Superior temporal gyrus (tissue), 1 donor: Measurements from ENCODE around the gene ATP8B3.

ENCODE experiments used
- DNase-seq: peaks from one replicate; pipeline ENCODE4 v3.0.0-alpha.2; 2016; ENCODE audit errors: extremely low spot score

ATP8B3 gene

GRCh38 chr19:1833540-1833939, 21.5 kb upstream of the ATP8B3 start:
- no peak for DNase-seq

DNA sequence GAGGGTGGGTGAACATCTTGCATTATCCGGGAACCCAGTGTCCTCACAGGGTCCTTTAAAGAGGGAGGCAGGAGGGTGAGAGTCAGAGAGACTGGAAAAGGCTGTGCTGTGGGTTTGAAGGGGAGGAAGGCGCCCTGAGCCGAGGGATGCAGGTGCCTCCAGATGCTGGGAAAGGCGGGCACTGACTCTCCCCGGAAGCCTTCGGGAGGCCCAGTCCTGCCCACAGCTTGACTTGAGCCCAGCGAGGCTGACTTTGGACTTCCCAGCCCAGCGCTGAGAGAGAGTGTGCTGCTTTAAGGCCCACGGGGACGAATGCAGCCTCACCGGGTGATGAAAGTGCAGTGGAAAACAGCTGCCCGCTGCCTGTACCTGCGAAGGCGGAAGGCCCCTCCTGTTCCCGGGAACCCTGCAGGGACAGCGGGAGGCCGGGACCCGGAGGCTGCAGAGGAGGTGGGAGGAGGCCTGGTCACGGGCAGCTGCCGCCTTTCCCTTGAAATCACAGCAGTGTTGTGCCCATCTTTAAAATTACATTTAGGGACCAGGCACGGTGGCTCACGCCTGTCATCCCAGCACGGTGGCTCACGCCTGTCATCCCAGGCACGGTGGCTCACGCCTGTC, 20.1 kb upstream of the ATP8B3 start:
- no peak for DNase-seq

- DNase-seq: no peak
Observed at GRCh38 chr19:1830978-1831377, 18.9 kb upstream of the ATP8B3 start.

DNA sequence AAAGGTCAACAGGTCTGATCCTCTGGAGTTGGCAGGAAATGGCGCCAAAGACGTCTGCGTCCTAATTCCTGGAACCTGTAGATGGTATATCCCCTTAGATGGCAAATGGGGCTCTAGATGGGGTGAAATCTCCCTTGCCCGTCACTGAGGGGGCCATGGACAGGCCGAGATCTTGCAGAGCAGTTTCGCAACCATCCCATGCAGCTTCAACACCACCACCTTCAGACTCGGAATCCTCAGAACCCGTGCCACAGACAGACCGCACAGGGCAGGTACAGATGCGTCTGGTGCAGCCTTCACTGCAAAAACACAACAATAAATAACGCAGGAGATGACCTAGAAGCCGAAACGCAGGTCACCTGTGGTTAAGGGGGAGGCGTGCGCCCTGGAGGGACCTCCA, 18.5 kb upstream of the ATP8B3 start:
- no peak for DNase-seq

- DNase-seq: no peak
Observed at GRCh38 chr19:1829958-1830357, 17.9 kb upstream of the ATP8B3 start.

GRCh38 chr19:1828279-1829238, 16.5 kb upstream of the ATP8B3 start:
- no peak for DNase-seq

- DNase-seq: no peak
Observed at GRCh38 chr19:1827566-1828278, 15.6 kb upstream of the ATP8B3 start.

DNA sequence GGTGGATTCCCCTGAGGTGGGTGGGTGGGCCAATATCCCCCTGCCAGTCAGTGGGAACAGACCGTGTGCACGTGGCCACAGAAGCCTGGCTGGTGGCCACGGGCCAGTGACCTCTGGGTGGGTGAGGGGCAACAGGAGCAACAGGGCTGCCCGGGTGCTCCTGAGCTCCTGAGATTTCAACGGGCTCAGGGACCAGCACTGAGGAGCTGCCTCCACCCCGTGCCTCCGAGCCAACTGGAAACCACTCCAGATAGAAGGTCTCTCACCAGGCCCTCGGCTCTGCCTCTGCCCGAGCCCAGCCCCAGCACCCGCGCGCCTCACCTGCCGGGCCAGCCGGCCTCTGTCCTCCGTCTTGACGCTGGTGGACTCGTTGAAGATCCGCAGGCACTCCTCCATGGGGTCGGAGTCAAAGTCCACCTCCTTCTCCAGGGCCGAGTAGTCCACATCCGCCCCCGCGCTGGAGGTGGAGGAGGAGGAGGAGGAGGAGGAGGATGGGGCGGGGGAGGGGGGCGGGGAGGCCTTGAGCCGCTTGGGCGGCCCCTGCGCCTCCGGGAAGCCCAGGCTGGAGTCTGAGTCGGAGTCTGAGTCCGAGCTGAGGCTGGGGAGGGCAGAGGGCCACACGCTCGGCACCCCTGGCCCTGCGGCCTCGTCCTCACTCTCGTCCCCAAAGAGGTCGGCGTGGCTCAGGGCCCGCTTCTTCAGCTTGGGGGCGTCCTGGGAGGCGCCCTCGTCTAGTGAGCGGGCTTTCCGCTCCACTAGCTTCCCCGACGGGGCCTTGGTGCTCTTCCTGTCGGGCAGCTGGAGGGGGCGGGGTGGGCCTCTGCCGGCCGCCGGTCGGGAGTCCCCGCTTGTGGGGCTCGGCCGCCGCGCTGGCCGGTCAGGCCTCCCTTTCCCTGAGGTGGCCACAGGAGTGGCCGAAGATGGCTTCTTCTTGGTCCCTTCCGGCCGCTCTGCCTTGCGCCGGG, 14.8 kb upstream of the ATP8B3 start:
- DNase-seq: no peak

- DNase-seq: peak; percentile 82
Observed at GRCh38 chr19:1825909-1826556, 14.0 kb upstream of the ATP8B3 start.

GRCh38 chr19:1824252-1824622, 12.2 kb upstream of the ATP8B3 start:
- DNase-seq: no peak

- no peak for DNase-seq
Observed at GRCh38 chr19:1823539-1824251, 11.6 kb upstream of the ATP8B3 start.

- no peak for DNase-seq
Observed at GRCh38 chr19:1823020-1823419, 10.9 kb upstream of the ATP8B3 start.

DNA sequence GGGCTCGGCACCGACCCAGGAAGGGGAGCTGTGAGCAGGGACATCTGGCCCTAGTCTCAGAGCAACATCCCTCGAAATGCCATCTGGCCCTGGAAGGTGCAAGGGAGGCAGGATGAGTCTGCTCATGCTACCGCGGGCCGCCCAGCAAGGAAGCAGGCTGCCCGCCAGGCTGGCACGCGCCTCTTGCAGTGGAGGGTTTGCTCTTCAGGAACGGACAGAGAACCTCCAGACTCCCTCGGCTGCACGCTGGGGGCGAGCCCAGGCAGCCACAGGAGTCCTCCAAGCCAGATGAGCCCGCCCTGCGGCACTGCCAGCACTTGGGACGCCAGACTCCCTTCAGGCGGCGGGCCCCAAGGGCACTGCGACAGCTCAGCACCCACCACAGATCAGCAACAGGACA, 10.1 kb upstream of the ATP8B3 start:
- no peak for DNase-seq

DNA sequence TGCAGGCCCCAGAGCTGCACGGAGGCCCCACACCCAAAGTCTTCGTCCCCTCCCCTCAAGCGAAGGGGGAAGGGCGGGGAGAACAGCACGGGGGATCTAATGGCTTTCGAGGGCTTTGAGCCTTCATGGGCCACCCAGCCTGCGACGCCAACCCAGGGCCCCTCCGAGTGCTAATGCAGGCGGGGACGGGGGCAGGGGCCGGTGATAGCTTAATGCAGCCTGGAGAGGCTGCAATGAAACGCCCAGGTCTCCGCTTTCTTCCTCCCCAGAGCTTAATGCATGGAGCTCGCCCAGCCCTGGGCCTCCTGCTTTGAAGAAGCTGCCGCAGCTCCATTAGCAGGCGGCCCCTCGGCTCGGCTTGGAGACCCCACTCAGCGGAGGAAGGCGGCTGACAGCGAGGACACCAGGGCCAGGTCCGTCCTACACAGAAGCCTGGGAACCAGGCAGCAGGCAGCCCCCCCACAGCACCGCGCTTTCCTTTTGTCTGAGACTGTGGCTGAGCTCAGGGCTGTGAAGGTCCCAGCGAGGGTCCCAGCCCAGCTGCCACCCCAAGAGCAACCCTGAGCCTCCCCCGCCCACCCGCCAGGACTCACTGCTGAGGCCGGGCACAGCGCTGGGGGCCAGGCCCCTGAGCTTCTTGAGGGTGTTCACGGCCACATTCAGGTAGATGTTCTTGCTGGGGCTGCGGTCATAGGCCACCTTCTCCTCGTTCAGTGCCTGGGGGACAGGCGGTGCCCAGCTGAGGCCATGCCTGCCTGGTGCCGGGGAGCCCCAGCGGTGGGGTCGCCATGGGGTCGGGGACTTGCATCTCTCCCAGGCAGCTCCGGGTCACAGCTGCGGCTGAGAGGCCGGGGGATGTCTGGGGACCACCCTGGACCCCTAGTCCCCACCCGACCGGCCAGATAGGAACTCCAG, 7.5 kb upstream of the ATP8B3 start:
- DNase-seq: no peak

GRCh38 chr19:1818549-1819195, 6.6 kb upstream of the ATP8B3 start:
- no peak for DNase-seq

GRCh38 chr19:1817553-1818179, 5.6 kb upstream of the ATP8B3 start:
- DNase-seq: no peak

DNA sequence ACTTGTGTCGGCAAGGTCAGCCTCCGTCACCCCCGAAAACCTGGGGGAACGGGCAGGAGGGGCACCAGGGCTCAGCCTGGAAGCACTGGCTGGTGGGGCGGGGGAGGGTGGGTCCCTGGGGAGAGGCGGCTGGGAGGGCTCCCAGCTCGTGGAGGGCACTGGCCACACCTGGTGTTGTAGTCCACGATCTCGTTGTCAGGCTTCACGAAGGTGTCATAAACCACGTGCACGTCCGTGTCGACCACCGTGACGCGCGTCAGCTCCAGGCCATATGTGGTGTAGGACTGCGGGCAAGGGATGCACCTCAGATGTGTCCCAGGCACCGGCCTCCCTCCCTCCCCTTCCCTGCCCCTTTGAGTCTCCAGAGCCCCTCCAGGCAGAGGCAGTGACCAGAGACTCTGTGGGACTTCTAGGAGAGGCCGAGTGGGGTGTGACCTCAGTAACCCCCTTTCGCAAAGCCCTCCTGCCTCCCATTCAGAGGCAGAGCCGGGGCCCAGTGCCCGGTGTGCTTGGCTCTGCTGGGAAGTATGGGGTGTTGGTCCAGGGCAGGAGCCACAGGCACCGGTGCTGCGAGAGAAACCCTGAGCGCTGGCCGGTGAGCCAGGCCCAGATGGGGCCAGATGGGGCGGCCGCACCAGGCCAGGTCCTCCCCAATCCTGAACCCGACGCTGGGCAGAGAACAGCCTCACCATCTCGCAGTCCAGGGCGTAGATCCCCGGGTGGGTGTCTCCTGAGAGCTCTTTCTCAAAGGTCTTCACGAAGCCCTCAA, 4.6 kb upstream of the ATP8B3 start:
- no peak for DNase-seq
